Transverse colon (tissue), 4 donors: Measurements from ENCODE around the gene SUV39H2.

Experiments
- CTCF ChIP-seq, 5 experiments: fragments of 200-600 bp in 3 of 5; fragments of 450-650 bp in 2 of 5; sonication (generic) in 3 of 5; IDR thresholded peaks; 1 replicate in 2 of 5; 2 replicates in 3 of 5; pipeline ENCODE4 v1.5.1; 2016 to 2017; ENCODE audit warnings: antibody characterized with exemption in 5 of 5, inconsistent platforms in 3 of 5, mild to moderate bottlenecking in 2 of 5, moderate library complexity in 1 of 5
- EP300 ChIP-seq: sonication (generic); formaldehyde crosslinking; IDR thresholded peaks from one replicate; pipeline ENCODE4 v1.6.1; 2017; ENCODE audit warnings: antibody characterized with exemption, low read depth
- POLR2A ChIP-seq: fragments of 450-650 bp; IDR thresholded peaks from one replicate; pipeline ENCODE4 v1.6.1; 2016; ENCODE audit warnings: antibody characterized with exemption, mild to moderate bottlenecking, moderate library complexity
- POLR2AphosphoS5 ChIP-seq, 3 donors: sonication (generic); formaldehyde crosslinking; IDR thresholded peaks; one replicate each; pipeline ENCODE4 v1.6.1; 2016; ENCODE audit warnings: antibody characterized with exemption in 3 of 3

DNA sequence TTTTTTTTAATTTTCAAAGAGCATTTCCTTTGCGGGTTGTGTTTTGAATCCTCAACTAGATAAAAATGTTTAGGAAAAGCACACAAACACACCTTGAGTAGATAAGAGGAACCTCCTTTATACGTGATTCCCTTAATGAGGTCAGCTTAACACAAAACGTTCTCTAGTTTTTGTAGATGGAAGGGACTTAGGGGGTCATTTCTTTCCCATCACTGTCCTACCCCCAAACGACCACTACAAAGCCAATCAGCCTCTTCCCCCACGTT, 1.2 kb downstream of the SUV39H2 start:
- TF ChIP-seq CTCF (IDR thresholded peaks at IDR 0.05) = no peak
- TF ChIP-seq POLR2AphosphoS5 (IDR thresholded peaks at IDR 0.05) = no peak
- no peak for TF ChIP-seq POLR2A
- no peak for TF ChIP-seq EP300
